Stimulated activated CD8-positive, alpha-beta memory T cell treated with anti-CD3 and anti-CD28 coated beads, Interleukin-15, amount 100 ng/mL, for 1 hour (primary cell): ENCODE data around the gene TSPEAR.
"Not testable (repeated sequence)": the region's sequence is repeated elsewhere in the genome, so short reads cannot be mapped to it uniquely, and the experiment has no call there.

Experiments used
- DNase-seq: peaks from one replicate; pipeline ENCODE4 v3.0.0-alpha.2; 2020; ENCODE audit warnings: low read depth

The TSPEAR gene

DNA sequence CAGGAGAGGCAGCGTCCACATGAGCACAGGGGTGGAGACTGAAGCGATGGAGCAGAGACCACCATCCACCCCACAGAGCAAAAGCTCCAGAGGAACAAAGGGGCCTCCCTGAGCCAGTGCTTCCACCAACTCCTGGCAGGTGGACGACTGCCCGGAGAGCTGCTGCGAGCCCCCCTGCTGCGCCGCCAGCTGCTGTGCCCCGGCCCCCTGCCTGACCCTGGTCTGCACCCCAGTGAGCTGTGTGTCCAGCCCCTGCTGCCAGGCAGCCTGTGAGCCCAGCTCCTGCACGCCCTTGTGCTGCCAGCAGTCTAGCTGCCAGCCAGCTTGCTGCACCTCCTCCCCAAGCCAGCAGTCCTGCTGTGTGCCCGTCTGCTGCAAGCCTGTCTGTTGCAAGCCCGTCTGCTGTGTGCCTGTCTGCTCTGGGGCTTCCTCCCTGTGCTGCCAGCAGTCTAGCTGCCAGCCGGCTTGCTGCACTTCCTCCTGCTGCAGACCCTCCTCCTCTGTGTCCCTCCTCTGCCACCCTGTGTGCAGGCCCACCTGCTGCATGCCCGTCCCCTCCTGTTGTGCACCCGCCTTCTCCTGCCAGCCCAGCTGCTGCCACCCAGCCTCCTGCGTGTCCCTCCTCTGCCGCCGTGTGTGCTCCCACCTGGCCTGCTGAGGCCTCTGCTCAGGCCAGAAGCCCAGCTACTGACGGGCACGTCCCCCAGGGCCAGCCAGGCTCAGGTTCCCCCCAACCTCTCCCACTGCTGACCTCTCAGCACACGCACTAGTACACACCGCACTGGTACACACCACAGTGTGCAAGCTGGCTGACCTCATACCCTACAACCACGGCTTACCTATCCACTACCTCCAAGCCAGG is 9.0 kb downstream of the TSPEAR start:
- DNase-seq = no peak

DNA sequence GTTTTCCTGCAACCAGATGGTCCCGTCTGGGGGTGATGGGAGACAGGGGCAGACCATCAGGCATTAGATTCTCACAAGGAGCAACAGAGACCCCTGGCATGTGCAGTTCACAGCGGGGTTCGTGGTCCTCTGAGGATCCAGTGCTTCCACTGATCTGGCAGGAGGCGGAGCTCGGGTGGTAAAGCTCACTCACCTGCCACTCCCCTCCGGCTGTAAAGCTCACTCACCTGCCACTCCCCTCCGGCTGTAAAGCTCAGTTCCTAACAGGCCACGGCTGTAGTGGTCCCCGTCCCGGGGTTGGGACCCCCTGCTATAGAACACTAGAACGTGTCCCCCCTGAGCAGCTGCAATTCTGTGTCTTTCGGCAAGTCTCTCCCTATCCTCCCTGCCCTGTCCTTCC is 9.8 kb downstream of the TSPEAR start:
- no peak for DNase-seq

DNA sequence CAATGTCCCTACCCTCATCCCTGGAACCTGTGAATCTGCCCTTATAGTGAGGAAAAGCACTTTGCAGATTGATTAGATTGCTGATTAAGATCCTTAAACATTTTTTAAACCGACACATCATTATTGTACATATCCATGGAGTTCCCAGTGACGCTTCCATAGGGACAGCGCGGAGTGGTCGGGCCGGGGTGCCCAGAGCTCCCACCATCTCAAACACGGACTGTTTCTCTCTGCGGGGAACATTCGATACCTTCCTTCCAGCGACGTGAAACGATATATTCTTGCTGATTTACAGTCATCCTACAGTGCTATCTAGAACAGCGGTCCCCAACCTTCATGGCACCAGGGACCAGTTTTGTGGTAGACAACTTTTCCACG is 10.4 kb downstream of the TSPEAR start:
- no peak for DNase-seq

DNA sequence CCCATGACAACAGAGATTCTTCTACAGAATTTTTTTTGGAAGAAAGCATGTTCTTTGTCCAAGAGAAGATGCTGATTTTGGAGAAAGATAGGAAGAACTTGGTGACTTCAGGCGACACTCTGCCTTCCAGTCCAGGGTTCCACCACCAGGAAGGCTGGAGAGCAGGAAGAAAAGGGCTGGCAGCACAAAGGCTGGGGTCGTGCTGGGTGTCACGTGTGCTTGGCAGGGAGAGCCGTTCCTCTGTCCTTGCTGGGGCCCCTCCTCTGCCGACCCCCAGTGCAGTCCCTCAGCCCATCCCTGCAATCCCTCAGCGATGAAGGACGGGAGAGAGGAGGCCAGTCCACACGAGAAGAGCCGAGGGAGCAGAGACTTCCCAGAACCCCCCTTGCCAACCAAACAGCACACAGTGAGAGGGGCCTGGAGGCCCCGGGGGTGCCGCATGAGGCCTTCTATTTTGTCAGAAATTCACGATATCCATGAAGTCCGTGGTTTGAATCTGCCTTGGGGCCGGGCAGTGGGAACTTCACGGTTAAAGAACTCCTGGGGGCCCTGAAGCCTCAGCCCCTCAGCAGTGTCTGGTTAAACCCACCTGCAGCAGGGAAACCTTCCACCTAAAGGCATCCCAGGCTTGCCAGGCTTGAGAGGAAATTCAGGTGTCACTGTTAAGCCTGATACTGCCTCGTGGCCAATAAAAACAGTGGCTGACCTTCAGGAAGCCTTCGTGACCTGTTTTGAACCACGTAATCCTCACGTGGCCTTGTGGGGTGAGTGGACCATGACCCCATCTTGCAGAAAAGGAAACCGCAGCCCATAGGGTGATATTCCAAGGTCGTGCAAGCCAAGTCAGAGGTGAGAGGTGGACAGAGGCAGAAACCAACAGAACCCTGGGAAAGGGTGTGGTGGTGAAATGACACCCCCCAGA is 11.0 kb downstream of the TSPEAR start:
- DNase-seq = no peak

DNA sequence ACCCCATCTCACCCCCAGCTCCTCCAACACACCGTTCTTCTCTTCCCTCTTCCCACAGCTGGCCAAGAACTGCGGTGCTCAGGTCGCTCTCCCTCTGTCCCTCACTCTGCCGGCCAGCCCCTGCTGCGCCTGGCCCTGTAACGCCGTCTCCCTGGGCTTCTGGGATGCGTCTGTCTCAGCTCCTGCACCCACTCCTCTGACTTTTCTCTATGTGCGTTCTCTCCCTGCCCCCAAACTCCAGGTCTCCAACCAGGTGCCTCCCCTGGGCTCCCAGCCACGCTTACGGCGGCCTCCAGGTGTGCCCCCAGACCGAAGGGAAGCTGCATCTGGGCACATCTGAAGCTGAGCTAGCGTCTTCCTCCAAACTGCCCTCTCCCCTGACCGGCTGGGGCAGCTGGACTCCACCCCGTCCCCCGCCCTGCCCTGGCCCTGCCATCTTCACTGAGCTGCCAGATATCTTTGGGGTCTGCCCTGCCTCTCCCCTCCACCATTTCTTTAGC is 11.8 kb downstream of the TSPEAR start:
- DNase-seq = no peak

DNA sequence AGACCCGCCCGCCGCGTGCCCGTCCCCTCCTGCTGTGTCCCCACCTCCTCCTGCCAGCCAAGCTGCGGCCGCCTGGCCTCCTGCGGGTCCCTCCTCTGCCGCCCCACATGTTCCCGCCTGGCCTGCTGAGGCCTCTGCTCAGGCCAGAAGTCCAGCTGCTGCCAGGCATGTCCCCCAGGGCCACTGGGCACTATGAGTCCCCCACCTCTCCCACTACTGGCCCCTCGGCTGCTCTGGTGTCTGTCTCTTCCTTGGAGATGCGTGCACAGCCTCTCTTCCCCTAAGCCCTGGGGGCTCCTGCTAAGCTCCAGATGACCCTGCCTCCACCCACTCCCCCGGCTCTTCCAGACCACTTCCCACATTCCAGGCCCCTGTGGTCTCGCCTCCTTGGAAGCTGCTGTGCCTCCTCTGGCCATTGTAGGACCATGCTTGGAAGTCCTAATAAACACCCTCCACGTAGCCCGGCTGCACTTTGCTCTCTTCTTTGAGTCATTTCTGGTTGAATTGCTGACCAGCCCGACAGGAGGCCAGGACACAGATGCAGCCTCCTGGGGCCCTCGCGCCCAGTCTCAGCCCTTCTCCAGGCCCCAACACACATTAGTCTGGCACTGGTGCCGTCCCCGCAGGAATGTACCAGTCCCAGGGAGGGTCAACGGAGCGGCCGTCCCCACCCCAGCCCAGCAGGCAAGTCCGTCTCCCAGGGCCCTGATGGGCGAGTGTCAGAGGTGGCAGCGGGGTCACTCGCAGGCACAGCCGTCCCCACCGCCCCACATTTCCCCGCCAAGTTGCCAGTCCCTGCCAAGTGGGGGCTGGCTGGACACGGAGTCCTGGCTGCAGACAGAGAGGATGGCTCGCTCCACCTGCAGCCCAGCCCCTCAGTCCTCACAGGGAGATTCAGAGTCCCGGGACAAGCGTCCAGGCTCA is 13.3 kb downstream of the TSPEAR start:
- no peak for DNase-seq

DNA sequence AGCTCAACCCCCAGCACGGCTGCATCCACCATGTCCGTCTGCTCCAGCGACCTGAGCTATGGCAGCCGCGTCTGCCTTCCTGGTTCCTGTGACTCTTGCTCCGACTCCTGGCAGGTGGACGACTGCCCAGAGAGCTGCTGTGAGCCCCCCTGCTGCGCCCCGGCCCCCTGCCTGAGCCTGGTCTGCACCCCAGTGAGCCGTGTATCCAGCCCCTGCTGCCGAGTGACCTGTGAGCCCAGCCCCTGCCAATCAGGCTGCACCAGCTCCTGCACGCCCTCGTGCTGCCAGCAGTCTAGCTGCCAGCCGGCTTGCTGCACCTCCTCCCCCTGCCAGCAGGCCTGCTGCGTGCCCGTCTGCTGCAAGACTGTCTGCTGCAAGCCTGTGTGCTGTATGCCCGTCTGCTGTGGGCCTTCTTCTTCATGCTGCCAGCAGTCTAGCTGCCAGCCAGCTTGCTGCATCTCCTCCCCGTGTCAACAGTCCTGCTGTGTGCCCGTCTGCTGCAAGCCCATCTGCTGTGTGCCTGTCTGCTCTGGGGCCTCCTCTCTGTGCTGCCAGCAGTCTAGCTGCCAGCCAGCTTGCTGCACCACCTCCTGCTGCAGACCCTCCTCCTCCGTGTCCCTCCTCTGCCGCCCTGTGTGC is 14.1 kb downstream of the TSPEAR start, which contains the start of gene KRTAP10-12:
Gene KRTAP10-12 (plus strand): TSS at position 1 of the 639 bp plus-strand sequence. CDS start 30 bp downstream, at position 31.
- DNase-seq = not testable (repeated sequence)

DNA sequence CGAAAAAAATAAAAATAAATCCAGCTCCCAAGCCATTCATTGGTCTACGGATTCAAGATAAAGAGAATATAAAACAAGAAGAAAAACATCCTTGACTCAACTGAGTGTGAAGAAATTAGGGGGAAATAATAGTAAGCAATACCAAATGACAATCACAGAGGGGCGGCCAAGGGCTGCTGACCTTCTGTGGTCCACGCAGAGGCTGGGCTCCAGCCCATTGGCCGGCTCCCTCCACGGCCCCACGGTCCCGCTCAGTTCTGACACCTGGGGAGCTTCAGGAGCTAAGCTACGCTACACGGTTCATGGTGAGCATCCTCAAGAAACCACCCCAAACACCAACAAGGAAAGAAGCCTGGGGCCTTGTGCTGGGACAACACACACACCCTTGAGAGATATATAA is 14.8 kb downstream of the TSPEAR start:
- no peak for DNase-seq

DNA sequence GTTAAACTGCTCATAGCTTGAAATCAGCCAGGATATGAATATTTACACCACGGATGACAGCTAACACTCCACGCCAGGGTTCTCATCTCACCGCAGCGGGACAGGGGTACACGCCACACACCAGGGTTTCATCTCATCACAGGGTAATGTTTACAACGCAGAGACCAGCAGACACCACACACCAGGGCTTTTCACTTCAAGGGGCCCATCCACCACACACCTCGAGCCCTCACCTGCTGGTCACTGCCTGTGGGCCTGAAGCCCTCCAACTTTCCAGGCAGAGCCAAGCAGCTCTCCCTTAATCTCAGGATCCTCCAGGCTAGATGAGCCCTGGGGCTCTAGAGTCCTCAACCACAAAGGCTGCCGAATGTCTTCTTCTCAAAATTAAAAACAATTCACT is 15.7 kb downstream of the TSPEAR start:
- DNase-seq = no peak

DNA sequence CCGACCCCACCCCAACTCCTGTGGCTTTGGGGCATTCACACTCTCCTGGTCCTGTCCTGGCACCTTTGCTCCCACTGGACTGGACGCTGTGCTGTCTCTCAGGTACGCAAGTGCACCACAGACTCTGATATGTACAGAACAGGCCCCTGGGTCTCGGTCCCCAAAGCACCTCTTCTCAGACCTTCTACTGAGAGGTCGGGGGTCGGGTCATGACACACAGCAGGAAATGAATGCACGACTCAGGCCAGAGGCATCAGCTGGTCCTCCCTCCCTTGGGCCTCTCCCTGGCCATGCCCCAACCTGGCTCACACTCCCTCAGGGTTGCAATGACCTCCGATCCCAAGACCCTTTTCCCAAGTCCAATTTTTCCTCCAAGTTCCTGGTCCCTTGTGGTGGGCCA is 16.2 kb downstream of the TSPEAR start:
- no peak for DNase-seq

DNA sequence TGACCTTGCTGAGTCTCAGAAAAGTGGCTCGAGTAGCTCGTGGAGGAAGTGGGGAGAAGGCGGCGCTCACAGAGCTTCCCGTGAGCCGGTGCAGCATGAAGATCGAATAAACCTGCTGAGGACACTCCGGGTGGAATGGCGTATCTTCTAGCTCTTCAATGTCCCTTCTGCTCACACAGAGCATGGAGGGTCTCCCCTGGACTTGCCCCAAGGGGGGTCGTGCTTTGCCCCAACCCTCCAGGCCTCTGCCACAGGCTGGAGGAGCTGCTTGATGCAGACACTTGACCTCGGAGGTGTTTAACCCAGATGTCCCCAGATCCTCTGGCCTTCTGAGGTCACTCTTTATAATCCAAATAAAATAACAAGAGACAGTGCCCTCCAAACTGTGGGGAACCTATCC is 16.6 kb downstream of the TSPEAR start:
- no peak for DNase-seq

DNA sequence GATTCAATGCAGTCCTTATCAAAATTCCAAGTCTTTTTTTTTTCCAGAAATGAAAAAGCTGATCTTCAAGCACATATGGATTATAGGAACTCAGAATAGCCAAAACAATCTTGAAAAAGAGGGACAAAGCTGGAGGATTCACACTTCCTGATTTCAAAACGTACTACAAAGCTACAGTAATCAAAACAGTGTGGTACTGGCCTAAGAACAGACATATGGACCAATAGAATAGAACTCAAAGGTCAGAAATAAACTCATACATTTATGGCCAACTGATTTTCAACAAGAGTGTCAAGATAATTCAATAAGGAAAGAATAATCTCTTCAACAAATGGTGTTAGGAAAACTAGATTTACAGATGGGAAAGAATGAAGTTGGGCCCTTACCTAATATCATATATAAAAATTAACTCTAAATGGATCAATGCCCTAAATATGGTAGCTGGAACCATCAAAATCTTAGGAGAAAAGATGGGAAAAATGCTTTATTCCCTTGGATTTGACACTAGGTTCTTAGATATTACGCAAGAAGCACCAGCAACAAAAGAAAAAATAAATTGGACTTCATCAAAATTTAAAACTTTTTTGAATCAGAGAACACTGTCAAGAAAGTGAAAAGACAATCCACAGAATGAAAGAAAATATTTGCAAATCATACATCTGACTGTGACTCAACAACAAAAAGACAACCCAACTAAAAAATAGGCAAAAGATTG is 18.4 kb downstream of the TSPEAR start:
- DNase-seq = no peak

DNA sequence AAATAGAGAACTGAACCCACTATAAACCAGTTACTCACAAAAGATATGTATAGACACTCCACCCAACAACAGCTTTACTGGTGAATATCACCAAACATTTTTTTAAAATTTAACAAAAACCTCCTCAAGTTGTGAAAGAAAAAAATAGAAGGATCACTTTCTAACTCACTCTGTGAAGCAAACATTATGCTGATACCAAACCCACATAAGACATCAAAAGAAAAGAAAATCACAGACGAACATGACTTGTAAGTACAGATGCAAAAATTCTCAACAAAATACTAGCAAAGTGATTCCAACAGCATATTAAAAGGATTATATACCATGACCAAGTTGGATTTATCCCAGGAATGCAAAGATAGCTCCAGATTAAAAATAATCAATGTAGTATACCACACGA is 19.7 kb downstream of the TSPEAR start:
- DNase-seq = no peak

DNA sequence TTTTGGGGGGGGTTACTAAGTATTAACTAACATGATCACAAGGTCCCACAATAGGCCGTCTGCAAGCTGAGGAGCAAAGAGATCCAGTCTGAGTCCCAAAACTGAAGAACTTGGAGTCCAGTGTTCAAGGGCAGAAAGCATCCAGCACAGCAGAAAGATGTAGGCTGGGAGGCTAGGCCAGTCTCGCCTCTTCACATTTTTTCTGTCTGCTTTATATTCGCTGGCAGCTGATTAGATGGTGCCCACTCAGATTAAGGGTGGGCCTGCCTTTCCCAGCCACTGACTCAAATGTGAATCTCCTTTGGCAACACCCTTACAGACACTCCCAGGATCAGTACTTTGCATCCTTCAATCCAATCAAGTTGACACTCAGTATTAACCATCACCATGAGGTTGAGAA is 21.6 kb downstream of the TSPEAR start:
- DNase-seq = not testable (repeated sequence)

DNA sequence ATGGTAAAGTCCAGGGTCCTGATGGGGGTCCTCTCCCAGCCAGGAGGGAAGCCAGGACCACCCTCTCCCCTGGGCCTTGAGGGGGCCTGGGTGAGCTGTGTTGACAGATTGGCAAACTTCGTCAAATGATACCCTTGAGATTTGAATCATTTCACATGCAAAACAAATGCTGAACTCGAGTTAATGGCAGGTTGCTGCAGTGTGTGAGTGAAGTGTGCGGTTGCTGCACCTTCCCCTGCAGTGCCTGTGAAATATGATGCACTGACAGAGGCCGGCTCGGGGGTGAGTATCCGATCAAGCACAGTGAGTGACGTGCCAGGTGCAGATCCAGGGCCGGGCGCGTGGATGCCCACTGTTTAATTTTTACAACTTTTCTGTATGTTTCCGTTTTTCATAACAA is 23.7 kb downstream of the TSPEAR start:
- DNase-seq = no peak

DNA sequence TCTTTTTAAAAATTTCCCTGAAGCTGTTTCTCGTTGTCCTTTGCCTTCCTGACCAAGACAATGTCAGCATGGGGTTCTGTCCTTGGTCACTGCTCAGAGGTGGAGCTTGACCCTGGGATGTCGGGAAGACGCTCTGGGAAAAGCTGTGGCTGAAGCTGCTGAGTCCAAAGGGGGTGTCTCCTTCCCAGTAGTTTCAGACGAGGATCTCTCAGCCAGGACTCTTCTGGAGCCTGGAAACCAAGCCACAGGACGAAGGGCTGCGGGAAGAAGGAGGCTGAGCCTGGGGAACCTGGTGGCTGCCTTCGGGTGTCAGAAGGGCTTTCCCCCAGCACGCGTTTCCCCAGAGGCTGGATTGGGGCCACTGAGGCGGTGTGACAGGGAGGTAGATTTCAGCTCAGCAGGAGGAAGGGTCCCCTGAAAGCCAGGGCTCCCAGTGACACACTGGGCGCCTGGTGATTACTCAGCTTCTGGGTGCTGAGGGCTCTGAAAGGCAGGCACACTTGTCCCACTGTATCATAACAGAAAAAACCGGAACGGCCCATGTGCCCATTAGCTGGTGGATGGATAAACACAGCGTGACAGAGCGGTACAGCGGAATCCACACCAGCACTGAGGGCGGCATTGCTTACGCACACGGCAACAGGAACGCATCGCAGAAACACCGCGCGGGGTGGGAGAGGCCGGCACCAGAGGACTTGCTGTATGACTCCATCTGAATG is 24.4 kb downstream of the TSPEAR start:
- DNase-seq = no peak

DNA sequence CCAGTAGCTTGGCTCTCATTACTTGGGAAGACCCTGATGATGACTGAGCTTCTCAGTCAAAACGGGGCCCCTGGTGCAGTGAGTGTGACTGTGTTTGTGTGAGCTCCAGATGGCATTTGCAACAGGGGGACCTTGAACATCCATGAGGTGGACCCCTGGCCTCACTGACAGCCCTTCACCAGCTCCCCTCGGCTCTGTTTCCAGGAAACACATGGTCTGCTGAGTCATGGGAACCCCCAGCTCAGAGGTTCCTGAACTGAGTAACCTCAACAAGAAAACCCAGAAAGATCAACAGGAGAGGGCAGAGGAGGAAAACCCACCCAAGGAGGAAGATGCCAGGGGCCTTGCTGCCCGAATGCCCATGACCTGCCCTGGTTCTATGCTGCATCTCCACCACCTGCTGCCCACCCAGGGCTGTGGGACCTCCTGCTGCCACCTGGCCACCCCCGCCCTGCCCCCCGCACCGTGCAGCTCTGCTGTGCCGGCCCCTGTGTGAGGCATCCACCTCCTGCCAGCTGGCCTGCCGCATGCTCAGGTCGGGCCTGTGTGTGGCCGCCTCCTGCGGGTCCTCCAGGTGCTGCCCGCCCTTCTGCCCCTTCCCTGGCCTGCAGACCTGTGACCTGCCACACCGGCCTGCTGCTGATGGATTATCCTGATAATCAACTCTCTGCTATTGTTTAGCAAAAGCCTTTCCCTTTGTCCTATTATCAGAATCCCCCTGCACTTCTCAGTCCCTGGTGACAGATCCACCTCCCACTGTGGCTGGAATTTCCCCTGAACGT is 25.2 kb downstream of the TSPEAR start:
- no peak for DNase-seq

DNA sequence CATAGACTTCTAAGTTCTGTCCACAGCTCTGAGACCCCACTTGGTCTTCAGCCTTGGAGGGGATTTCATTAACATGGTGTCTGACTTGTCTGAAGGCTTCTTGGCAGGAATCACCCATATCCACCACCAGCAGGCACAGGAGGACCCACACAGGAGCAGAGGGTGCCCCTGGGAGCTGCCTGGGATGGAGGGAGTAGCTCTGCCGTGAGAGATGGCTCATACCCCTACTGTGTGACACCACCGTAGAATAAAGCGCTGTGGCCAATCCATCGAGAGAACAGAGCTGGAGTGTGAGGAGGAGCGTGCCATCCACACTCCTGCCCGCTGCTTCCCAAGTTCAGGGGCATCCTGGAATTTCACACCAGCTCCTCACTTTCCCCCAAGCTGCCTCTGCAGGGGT is 26.3 kb downstream of the TSPEAR start:
- not testable (repeated sequence) for DNase-seq

DNA sequence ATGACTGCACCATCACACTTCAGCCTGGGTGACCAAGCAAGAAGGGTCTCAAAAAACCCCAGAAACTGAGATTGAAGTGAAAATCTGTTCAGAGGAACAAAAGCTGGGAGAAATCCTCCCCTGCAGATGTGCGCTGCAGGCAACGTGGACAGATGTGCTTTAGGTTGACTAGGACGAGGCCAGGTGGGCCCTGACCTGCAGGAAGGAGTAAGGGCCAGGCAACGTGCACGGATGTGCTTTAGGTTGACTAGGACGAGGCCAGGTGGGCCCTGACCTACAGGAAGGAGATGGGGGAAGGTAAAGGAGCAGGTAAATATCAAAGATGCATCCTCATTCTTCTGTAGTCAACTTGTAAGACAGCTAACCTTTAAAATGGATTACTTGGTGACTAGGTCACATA is 26.9 kb downstream of the TSPEAR start:
- no peak for DNase-seq
